HepG2 (cell line): ENCODE results near the gene DHX58. TPM values are rescaled to one million over a fixed set of nuclear protein-coding genes. Genes with fewer than 3 reads are reported as not detected.

ENCODE experiments used
- FOSL2 ChIP-seq: sonication (generic); formaldehyde crosslinking; IDR thresholded peaks from 2 replicates; pipeline ENCODE4 v1.4.0; 2020; ENCODE audit warnings: missing genetic modification reagents
- HIVEP1 ChIP-seq: sonication (generic); formaldehyde crosslinking; IDR thresholded peaks from 2 replicates; pipeline ENCODE4 v1.4.0; 2020; ENCODE audit warnings: mild to moderate bottlenecking, missing genetic modification reagents
- RBM39 ChIP-seq: fragments of 200-400 bp; formaldehyde crosslinking; IDR thresholded peaks from one replicate; pipeline ENCODE4 v1.6.1; 2018; ENCODE audit warnings: antibody characterized with exemption, mild to moderate bottlenecking, low read depth, low read length; ENCODE audit not compliant: poor library complexity, severe bottlenecking
- REPIN1 ChIP-seq: sonication (generic); formaldehyde crosslinking; IDR thresholded peaks from 2 replicates; pipeline ENCODE4 v1.8.0; 2022; ENCODE audit warnings: missing genetic modification reagents, low read depth, mild to moderate bottlenecking, borderline replicate concordance
- SOX13 ChIP-seq, 3 experiments: fragments of 450-650 bp in 1 of 3; sonication (generic) in 1 of 3; formaldehyde crosslinking in 1 of 3; IDR thresholded peaks in 2 of 3; conservative IDR thresholded peaks in 1 of 3; 2 replicates each; pipeline versions ENCODE4 v1.5.0 to v1.6.1; 2016 to 2020; ENCODE audit warnings: antibody characterized with exemption in 1 of 3, mild to moderate bottlenecking in 1 of 3, missing compliant biosample characterization in 1 of 3, missing genetic modification reagents in 1 of 3, moderate library complexity in 1 of 3
- SP1 ChIP-seq, 2 experiments: fragments of 450-650 bp in 1 of 2; sonication (generic) in 1 of 2; formaldehyde crosslinking in 1 of 2; IDR thresholded peaks; 2 replicates each; pipeline versions ENCODE4 v1.4.0 to v1.6.1; 2016 to 2020; ENCODE audit warnings: missing genetic modification reagents in 1 of 2
- TBX2 ChIP-seq: sonication (generic); formaldehyde crosslinking; IDR thresholded peaks from 2 replicates; pipeline ENCODE4 v1.5.0; 2020; ENCODE audit warnings: missing genetic modification reagents, mild to moderate bottlenecking, borderline replicate concordance
- TGIF2 ChIP-seq: IDR thresholded peaks from 2 replicates; pipeline ENCODE4 v1.6.1; 2016; ENCODE audit warnings: control low read depth, missing compliant biosample characterization
- ZBTB7B ChIP-seq: sonication (generic); formaldehyde crosslinking; IDR thresholded peaks from 2 replicates; pipeline ENCODE4 v1.4.0; 2020; ENCODE audit warnings: missing genetic modification reagents
- ZMYM4 ChIP-seq: sonication (generic); formaldehyde crosslinking; IDR thresholded peaks from 2 replicates; pipeline ENCODE4 v1.8.1; 2023; ENCODE audit warnings: mild to moderate bottlenecking, missing genetic modification reagents
- ZNF136 ChIP-seq: sonication (generic); formaldehyde crosslinking; IDR thresholded peaks from 2 replicates; pipeline ENCODE4 v1.8.1; 2022; ENCODE audit warnings: low read depth, mild to moderate bottlenecking, moderate library complexity, missing genetic modification reagents
- ZNF780A ChIP-seq: sonication (generic); formaldehyde crosslinking; IDR thresholded peaks from 2 replicates; pipeline ENCODE4 v1.8.0; 2022; ENCODE audit warnings: mild to moderate bottlenecking, missing genetic modification reagents, moderate library complexity
- polyA plus RNA-seq, 8 experiments: library from polyadenylated mRNA; depleted of rRNA in 3 of 8; stranded (reverse) in 7 of 8; unstranded in 1 of 8; fragments of >200 nt; fragmentation: Illumina TruSeq in 4 of 8; extraction: Trizol in 4 of 8; gene quantifications; 2 replicates each; pipeline versions ENCODE4 v1.2.1 to v1.2.3, GENCODE V29; 2011 to 2016; ENCODE audit warnings: low read depth in 4 of 8, missing spikeins in 1 of 8, mixed read lengths in 1 of 8; ENCODE audit not compliant: insufficient read depth in 1 of 8
- total RNA-seq, 5 experiments: library from RNA; depleted of rRNA; stranded (reverse); fragments of >200 nt; fragmentation: Illumina TruSeq; extraction: Trizol; gene quantifications; 2 replicates each; pipeline ENCODE4 v1.2.3, GENCODE V29; 2016; ENCODE audit warnings: low read depth in 1 of 5
- TF ChIP-seq, protein P1 (sequence below), 2 experiments: fragments of 450-650 bp in 1 of 2; sonication (generic) in 1 of 2; formaldehyde crosslinking in 1 of 2; IDR thresholded peaks; 2 replicates each; pipeline versions ENCODE4 v1.6.1 to v1.8.0; 2016 to 2022; ENCODE audit warnings: antibody characterized with exemption in 1 of 2, mild to moderate bottlenecking in 1 of 2, missing genetic modification reagents in 1 of 2
- TF ChIP-seq, protein P2 (sequence below): sonication (generic); formaldehyde crosslinking; IDR thresholded peaks from 2 replicates; pipeline ENCODE4 v1.4.0; 2020; ENCODE audit warnings: low read depth, missing genetic modification reagents

The DHX58 gene
- total and polyA plus RNA-seq, 2 of the 13 experiments (the other 11 are each of a cell fraction or from before 2014, with no cell fraction given) = 6.7 to 7.8 TPM

DNA sequence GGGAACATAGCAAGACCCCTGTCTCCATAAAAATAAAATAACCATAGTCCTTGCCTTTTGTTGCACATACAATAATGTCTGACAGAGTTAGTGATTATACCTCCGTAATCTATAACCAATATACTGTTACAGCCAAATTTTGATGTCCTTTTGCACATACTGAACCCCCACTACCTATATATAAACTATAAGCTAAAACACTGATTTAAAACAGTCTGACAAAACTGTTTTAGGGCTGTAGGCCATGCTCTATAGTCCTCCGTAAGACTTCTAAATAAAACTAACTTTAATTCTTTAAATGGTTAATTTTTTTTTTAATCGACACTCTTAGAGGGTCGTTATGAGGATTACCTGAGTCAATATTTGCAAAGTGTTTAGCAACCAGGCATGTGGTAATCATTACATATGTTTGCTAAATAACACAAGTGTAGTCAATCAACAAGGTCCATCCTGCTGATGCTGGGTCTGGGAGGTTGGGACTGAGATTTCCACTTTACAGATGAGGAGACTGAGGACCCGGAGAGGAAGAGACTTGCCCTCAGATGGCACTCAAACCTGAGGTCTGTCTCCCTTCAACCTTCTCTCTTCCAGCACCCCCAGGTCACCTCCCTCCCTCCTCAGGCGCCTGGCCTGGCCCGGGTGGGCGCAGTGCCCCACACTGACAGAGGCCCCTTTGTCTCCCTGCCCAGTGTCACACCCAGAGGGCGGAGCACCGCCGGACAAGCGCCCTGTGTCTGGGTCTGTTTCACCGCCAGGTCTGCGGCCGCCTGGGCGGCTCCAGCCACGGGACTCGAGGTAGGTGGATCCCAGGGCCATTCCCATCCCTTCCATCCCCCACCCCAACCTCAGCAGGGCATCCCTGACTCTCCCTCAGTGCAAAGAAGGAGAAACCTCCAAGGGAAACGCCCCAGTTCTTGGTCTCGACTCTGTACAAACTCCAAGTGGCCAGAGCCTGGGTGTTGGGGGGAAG, 24.5 kb downstream of the DHX58 start (continued):
- TF ChIP-seq, protein P1, sequence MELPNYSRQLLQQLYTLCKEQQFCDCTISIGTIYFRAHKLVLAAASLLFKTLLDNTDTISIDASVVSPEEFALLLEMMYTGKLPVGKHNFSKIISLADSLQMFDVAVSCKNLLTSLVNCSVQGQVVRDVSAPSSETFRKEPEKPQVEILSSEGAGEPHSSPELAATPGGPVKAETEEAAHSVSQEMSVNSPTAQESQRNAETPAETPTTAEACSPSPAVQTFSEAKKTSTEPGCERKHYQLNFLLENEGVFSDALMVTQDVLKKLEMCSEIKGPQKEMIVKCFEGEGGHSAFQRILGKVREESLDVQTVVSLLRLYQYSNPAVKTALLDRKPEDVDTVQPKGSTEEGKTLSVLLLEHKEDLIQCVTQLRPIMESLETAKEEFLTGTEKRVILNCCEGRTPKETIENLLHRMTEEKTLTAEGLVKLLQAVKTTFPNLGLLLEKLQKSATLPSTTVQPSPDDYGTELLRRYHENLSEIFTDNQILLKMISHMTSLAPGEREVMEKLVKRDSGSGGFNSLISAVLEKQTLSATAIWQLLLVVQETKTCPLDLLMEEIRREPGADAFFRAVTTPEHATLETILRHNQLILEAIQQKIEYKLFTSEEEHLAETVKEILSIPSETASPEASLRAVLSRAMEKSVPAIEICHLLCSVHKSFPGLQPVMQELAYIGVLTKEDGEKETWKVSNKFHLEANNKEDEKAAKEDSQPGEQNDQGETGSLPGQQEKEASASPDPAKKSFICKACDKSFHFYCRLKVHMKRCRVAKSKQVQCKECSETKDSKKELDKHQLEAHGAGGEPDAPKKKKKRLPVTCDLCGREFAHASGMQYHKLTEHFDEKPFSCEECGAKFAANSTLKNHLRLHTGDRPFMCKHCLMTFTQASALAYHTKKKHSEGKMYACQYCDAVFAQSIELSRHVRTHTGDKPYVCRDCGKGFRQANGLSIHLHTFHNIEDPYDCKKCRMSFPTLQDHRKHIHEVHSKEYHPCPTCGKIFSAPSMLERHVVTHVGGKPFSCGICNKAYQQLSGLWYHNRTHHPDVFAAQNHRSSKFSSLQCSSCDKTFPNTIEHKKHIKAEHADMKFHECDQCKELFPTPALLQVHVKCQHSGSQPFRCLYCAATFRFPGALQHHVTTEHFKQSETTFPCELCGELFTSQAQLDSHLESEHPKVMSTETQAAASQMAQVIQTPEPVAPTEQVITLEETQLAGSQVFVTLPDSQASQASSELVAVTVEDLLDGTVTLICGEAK (IDR thresholded peaks at IDR 0.05) = no peak
- TF ChIP-seq, protein P1 (CRISPR knock-in tag; IDR thresholded peaks at IDR 0.05) = no peak
- TF ChIP-seq, protein P2, sequence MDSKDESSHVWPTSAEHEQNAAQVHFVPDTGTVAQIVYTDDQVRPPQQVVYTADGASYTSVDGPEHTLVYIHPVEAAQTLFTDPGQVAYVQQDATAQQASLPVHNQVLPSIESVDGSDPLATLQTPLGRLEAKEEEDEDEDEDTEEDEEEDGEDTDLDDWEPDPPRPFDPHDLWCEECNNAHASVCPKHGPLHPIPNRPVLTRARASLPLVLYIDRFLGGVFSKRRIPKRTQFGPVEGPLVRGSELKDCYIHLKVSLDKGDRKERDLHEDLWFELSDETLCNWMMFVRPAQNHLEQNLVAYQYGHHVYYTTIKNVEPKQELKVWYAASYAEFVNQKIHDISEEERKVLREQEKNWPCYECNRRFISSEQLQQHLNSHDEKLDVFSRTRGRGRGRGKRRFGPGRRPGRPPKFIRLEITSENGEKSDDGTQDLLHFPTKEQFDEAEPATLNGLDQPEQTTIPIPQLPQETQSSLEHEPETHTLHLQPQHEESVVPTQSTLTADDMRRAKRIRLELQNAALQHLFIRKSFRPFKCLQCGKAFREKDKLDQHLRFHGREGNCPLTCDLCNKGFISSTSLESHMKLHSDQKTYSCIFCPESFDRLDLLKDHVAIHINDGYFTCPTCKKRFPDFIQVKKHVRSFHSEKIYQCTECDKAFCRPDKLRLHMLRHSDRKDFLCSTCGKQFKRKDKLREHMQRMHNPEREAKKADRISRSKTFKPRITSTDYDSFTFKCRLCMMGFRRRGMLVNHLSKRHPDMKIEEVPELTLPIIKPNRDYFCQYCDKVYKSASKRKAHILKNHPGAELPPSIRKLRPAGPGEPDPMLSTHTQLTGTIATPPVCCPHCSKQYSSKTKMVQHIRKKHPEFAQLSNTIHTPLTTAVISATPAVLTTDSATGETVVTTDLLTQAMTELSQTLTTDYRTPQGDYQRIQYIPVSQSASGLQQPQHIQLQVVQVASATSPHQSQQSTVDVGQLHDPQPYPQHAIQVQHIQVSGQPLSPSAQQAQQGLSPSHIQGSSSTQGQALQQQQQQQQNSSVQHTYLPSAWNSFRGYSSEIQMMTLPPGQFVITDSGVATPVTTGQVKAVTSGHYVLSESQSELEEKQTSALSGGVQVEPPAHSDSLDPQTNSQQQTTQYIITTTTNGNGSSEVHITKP (CRISPR knock-in tag) = no peak
- no peak for TF ChIP-seq ZMYM4 (CRISPR knock-in tag)
- TF ChIP-seq RBM39 = peak; percentile 66
- no peak for TF ChIP-seq ZNF780A
- TF ChIP-seq HIVEP1 (CRISPR knock-in tag) = peak; percentile 80
- TF ChIP-seq FOSL2 = peak; percentile 20; the same call in 1 of the 2 replicates
- no peak for TF ChIP-seq SP1 (IDR thresholded peaks at IDR 0.05)
- no peak for TF ChIP-seq SP1 (CRISPR knock-in tag; IDR thresholded peaks at IDR 0.05)
- no peak for TF ChIP-seq REPIN1 (CRISPR knock-in tag)
- peak; percentile 54 for TF ChIP-seq SOX13 (IDR thresholded peaks at IDR 0.05)
- peak in 1 of 2 experiments; percentile 74; a peak in 2 of 4 replicates for TF ChIP-seq SOX13 (CRISPR knock-in tag; conservative IDR thresholded peaks at IDR 0.05 in 1 of 2, IDR thresholded peaks at IDR 0.05 in 1 of 2)
- peak; percentile 95 for TF ChIP-seq ZBTB7B (CRISPR knock-in tag)
- TF ChIP-seq TGIF2 (CRISPR knock-in tag) = 0 out of 2 replicates have a peak, but pooled peaks have one; percentile 39
- TF ChIP-seq ZNF136 (CRISPR knock-in tag) = no peak
- TF ChIP-seq TBX2 (CRISPR knock-in tag) = peak; percentile 92
